Measurements from ENCODE around the gene NEFH. TPM values are rescaled to one million over a fixed set of nuclear protein-coding genes. Genes with fewer than 3 reads are reported as not detected.

The NEFH gene
- total RNA-seq, 1 donor from 2014 or later, result 0.43 TPM

DNA sequence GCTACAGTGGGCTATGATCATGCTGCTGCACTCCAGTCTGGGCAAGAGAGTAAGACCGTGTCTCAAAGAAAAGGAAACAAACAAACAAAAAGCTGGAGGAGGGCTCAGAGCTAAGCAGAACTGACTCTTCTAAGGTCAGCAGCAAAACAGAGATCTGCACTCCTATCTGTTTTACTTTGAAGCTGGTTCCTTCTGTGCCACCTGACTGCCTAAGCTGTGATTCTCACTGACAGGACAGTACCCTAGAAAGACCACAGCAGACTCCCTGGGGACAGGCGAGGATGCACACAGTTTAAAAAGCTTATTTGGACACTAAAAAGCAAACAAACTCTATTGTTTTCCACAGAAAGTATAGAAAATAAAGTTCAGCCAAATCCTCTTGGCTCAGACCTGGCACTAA is 30.5 kb downstream of the NEFH start:
- Mint-ChIP-seq H3K4me1 (no peaks in the 10 kb centered on the region), H3K9me3 (no peaks in the 10 kb centered on the region), H3K36me3 (peaks cover 26% of the 10 kb centered on the region), H3K27me3 (ENCODE audit: insufficient read depth, low read depth) (peaks cover 7% of the 10 kb centered on the region), H3K4me3 (no peak overlapping the region), H3K27ac (no peak overlapping the region)
- Histone ChIP-seq H2AFZ (replicated peaks) (no peak overlapping the region), H3K27me3 (no peaks in the 10 kb centered on the region), H3K4me3 (no peak overlapping the region), H3K4me2 (no peak overlapping the region), H3K79me2 (ENCODE audit: low read depth) (no peaks in the 10 kb centered on the region), H4K20me1 (ENCODE audit: low read depth) (no peaks in the 10 kb centered on the region), H3F3A (ENCODE audit: low read depth) (peaks cover under 1% of the 10 kb centered on the region), H3K4me1 (no peaks in the 10 kb centered on the region), H3K27ac (no peak overlapping the region), H3K36me3 (no peaks in the 10 kb centered on the region), H3K9me3 (ENCODE audit: low read depth) (no peaks in the 10 kb centered on the region), H3K9ac (no peak overlapping the region)
- TF ChIP-seq EZH2phosphoT487 (IDR thresholded peaks at IDR 0.05), result no peak
- TF ChIP-seq, protein P1, sequence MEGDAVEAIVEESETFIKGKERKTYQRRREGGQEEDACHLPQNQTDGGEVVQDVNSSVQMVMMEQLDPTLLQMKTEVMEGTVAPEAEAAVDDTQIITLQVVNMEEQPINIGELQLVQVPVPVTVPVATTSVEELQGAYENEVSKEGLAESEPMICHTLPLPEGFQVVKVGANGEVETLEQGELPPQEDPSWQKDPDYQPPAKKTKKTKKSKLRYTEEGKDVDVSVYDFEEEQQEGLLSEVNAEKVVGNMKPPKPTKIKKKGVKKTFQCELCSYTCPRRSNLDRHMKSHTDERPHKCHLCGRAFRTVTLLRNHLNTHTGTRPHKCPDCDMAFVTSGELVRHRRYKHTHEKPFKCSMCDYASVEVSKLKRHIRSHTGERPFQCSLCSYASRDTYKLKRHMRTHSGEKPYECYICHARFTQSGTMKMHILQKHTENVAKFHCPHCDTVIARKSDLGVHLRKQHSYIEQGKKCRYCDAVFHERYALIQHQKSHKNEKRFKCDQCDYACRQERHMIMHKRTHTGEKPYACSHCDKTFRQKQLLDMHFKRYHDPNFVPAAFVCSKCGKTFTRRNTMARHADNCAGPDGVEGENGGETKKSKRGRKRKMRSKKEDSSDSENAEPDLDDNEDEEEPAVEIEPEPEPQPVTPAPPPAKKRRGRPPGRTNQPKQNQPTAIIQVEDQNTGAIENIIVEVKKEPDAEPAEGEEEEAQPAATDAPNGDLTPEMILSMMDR (IDR thresholded peaks at IDR 0.05), result no peak
- no peak for TF ChIP-seq EZH2 (IDR thresholded peaks at IDR 0.05)
- no peak for DNase-seq (ENCODE audit: low spot score)

DNA sequence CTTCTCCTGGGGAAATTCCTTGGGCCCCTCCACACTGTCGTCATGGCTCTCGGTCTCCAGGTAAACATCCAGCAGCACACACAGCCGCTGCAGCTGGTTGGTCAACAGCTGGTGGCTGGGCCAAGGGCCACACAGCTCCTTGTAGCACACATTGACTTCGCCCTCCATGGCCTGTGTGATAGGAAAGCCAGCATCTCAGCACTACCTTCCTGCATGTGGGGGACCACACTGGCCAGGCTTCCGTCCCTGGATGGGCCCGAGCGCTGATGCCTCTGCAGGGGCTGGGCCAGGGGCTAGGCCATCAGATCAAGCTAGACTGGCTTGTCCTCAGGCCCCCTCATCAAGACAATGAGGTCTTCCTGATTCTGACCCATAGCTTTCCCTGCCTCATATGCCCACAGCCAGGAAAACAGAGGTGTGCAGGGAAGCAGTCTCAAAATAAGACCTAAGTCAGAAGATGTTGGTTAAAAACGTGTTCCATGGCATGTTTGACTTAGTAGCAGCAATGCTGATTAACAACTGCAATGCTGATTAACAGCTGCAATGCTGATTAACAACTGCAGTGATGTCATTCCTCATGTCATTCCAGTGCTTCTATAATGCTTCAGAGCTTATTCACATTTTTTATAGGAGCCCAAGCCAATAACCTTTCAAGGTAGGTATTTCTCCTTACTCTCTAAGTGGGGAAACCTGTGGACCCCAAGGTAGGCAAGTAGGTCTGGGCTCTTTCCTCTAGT is 31.3 kb downstream of the NEFH start:
- no peaks in the 10 kb centered on the region for H3K9me3 ChIP-seq (ENCODE audit: low read depth)
- TF ChIP-seq, protein P1 (IDR thresholded peaks at IDR 0.05), result no peak
- TF ChIP-seq EZH2phosphoT487 (IDR thresholded peaks at IDR 0.05), result no peak
- DNase-seq (ENCODE audit: low spot score), result no peak
- H3K27me3 ChIP-seq, result no peaks in the 10 kb centered on the region
- no peak overlapping the region for H3K4me3 Mint-ChIP-seq
- no peaks in the 10 kb centered on the region for H3K9me3 Mint-ChIP-seq
- H3K27me3 Mint-ChIP-seq (ENCODE audit: insufficient read depth, low read depth), result peaks cover 7% of the 10 kb centered on the region
- H3K4me1 ChIP-seq, result no peaks in the 10 kb centered on the region
- H3K9ac ChIP-seq, result no peak overlapping the region
- no peaks in the 10 kb centered on the region for H3K79me2 ChIP-seq (ENCODE audit: low read depth)
- H3K27ac Mint-ChIP-seq, result no peak overlapping the region
- H4K20me1 ChIP-seq (ENCODE audit: low read depth), result no peaks in the 10 kb centered on the region
- no peaks in the 10 kb centered on the region for H3K4me1 Mint-ChIP-seq
- no peak overlapping the region for H3K4me2 ChIP-seq
- no peak overlapping the region for H3K4me3 ChIP-seq
- H3K27ac ChIP-seq, result no peak overlapping the region
- no peak overlapping the region for H2AFZ ChIP-seq (replicated peaks)
- no peaks in the 10 kb centered on the region for H3F3A ChIP-seq (ENCODE audit: low read depth)
- peaks cover 32% of the 10 kb centered on the region for H3K36me3 Mint-ChIP-seq
- no peaks in the 10 kb centered on the region for H3K36me3 ChIP-seq

DNA sequence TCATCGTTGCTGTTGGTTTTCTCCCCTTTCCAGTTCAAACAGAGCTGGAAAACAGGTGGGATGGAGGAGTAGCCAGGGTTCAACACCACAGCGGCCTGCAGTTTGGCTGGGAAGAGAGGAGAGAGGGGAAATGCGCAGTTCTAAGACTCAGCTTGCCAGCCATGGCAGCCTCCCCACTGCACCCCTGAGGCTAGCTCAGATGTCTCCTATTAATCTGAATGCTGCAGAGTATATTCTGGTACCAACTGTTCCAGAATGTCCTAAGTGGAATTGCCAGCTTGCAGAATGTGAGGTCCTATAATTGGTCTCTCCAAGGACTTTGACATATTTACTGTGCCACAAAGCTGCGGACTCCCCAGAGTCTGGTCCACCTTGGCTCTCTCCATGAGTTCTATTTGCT is 32.0 kb downstream of the NEFH start:
- Histone ChIP-seq H3K27me3 (no peaks in the 10 kb centered on the region), H3K36me3 (no peaks in the 10 kb centered on the region), H3K79me2 (ENCODE audit: low read depth) (no peaks in the 10 kb centered on the region), H3K4me1 (no peaks in the 10 kb centered on the region), H3K27ac (no peak overlapping the region), H4K20me1 (ENCODE audit: low read depth) (no peaks in the 10 kb centered on the region), H3F3A (ENCODE audit: low read depth) (no peaks in the 10 kb centered on the region), H3K4me2 (no peak overlapping the region), H3K9ac (no peak overlapping the region), H3K9me3 (ENCODE audit: low read depth) (no peaks in the 10 kb centered on the region), H3K4me3 (no peak overlapping the region), H2AFZ (replicated peaks) (no peak overlapping the region)
- no peak for DNase-seq (ENCODE audit: low spot score)
- Mint-ChIP-seq H3K27me3 (ENCODE audit: insufficient read depth, low read depth) (peaks cover 2% of the 10 kb centered on the region), H3K9me3 (no peaks in the 10 kb centered on the region), H3K36me3 (peaks cover 32% of the 10 kb centered on the region), H3K4me1 (no peaks in the 10 kb centered on the region), H3K4me3 (no peak overlapping the region), H3K27ac (no peak overlapping the region)
- TF ChIP-seq, protein P1 (IDR thresholded peaks at IDR 0.05), result no peak
